NCI-H1048 (cell line): ENCODE data around the gene KERA.
"Not testable (repeated sequence)": the region's sequence is repeated elsewhere in the genome, so short reads cannot be mapped to it uniquely, and the experiment has no call there.

Experiments used
- DNase-seq: peaks from one replicate; lab custom pipeline; 2025; lab: John Stamatoyannopoulos, UW

Gene KERA, protein sequence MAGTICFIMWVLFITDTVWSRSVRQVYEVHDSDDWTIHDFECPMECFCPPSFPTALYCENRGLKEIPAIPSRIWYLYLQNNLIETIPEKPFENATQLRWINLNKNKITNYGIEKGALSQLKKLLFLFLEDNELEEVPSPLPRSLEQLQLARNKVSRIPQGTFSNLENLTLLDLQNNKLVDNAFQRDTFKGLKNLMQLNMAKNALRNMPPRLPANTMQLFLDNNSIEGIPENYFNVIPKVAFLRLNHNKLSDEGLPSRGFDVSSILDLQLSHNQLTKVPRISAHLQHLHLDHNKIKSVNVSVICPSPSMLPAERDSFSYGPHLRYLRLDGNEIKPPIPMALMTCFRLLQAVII

GRCh38 chr12:91057368-91058165, at the start of gene KERA:
TSS of gene KERA (minus strand) at chr12:91058024. CDS start at chr12:91056281, 1,743 bp downstream.
- no peak for DNase-seq

DNA sequence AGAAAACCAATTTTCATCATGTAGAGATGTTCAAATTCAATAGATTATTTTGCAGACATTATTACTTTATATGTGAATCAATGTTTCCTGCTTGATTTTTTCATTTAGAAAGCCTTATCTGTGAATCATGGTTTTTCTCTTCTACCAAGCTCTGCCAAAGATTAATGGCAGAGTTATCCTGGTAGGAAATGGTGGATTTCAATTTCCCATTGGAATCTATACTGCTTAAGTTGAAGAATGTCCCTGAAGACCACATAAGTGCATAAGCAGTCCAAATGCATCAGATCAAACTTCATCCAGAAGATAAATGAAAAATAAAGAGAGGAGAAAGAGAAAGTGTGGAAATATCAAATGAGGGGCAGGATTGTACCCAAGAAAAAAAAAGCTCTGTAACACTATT, 48.5 kb upstream of the KERA start:
- no peak for DNase-seq

DNA sequence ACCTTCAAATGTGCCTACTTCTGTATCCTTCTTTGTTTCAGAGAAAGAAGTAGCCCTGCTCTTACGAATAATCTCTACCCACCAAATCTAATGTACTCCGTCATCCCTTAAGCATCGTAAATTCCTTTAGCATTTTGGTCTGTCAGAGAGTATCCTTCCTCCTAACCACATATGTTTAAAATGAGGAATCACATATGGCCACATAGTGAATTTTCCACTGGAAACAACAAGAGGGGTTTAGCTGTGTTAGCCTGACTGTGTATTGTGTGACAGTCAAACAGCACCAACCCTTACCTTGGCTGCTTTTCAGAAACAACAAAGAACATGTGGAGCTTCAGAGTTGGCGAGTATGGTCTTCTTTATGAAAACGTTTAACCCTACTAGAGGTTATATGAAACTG, 48.0 kb upstream of the KERA start:
- no peak for DNase-seq

DNA sequence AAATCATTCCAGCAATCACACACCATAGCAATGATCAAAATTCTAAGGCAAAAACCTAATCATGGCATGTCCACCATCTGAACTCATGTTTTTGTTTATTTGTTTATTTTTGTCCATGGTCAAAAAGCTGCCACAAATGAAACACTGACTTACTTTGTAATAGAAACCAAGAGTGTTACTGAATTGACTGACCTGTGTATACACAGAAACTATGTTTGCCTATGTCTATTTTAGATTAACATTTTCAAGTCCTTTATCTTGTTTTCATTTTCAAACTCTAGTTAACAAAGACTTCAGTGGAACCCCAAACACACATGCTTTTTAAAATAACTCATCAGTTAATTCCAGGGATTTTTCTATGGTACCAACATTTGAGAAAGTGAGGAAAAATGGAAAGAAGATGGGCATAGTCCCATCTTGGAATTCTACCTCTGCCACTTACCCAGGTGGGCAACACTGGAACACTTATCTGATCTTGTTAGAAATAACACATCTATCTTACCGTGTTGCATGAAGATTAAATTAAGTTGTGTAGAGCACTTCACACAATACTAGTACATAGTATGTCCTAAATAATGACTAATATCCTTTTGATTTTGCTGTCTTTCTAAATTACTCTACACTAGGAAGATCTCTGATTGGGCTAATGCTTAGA, 47.1 kb upstream of the KERA start:
- no peak for DNase-seq

- no peak for DNase-seq
Measured at GRCh38 chr12:91103624-91104023, 45.8 kb upstream of the KERA start.

GRCh38 chr12:91103101-91103500, 45.3 kb upstream of the KERA start:
- DNase-seq = no peak

DNA sequence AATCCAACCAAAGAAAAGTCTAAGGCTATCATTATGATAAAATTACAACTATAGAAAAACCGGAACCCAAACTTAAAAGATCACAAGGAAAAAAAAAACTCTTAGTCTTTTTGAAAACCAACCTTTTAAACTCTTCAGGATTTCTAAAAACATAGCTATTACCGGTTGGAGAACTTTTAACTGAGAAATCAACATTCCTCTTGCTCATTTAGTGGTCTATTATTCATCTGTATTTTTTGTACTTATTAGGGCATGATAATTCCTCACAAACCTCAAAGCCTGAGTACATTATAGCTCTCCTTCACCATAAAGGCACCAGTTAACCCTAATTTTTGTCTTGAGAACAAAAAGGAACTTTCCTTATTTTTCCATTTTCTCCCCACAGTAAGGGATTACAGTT, 43.1 kb upstream of the KERA start:
- no peak for DNase-seq

GRCh38 chr12:91099836-91100235, 42.0 kb upstream of the KERA start:
- no peak for DNase-seq

GRCh38 chr12:91099341-91099740, 41.5 kb upstream of the KERA start:
- no peak for DNase-seq

- no peak for DNase-seq
Measured at GRCh38 chr12:91098941-91099340, 41.1 kb upstream of the KERA start.

- no peak for DNase-seq
Measured at GRCh38 chr12:91098461-91098860, 40.6 kb upstream of the KERA start.

DNA sequence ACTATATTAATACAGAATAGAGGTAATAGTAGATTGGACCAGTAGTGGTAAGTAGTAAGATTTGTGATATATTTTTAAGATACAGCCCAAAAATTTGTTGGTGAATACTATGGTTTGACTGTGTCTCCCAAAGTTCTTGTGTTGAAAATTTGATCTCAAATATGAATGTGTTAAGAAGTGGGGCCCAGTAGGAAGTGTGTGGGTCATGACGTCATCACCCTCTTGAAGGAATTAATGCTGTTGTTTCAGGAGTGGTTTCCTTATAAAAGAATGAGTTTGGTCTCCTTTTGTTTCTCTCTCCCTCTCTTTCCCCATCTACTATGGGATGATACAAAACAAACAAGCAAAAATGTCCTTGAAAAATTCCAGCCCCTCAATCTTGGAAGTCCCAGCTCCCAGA, 37.1 kb upstream of the KERA start:
- DNase-seq = no peak

DNA sequence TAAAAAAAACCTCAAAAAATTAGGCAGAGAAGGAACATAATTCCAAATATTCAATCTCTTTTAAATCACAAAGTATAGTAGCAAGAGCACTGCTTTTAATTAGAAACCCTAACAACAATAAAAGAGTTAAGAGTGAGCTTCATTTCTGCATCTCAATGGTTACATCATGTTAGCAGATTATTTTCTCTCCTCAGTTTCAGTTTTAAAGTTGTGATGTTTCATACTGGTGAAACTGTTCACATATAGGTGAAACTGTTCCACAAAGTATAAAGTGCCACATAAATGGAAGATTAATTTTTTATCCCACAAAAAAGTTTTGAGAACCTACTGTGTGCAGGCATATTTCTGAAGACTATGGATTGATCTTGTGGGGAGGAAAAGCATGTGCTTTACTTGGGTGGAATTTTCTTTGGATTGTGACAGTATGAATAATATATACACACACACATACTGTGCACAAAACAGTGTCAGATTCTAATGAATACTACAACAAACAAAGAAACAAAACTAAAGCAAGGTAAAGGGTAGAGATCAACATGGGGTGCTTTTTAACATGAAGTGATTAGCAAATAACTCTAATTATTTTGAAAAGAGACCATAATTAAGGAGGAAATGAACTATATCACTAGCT, 36.3 kb upstream of the KERA start:
- DNase-seq = no peak

DNA sequence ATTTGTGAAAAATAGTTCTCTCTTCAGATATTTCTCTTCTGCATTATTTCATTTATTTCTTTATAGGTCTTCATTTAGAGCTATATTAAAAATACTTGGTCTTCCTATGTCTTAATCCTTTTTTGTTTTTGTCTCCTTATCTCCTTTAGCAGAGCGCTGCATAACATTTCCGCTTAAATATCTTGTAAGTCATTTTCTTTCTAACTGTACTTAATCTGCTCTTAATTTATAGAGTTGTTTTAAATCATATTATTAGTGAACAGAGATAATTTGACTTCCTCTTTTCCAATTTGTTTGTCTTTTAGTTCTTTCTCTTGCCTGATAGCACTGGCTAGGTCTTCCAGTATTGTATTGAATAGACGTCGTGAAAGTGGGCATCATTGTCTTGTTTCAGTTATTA, 35.5 kb upstream of the KERA start:
- no peak for DNase-seq

DNA sequence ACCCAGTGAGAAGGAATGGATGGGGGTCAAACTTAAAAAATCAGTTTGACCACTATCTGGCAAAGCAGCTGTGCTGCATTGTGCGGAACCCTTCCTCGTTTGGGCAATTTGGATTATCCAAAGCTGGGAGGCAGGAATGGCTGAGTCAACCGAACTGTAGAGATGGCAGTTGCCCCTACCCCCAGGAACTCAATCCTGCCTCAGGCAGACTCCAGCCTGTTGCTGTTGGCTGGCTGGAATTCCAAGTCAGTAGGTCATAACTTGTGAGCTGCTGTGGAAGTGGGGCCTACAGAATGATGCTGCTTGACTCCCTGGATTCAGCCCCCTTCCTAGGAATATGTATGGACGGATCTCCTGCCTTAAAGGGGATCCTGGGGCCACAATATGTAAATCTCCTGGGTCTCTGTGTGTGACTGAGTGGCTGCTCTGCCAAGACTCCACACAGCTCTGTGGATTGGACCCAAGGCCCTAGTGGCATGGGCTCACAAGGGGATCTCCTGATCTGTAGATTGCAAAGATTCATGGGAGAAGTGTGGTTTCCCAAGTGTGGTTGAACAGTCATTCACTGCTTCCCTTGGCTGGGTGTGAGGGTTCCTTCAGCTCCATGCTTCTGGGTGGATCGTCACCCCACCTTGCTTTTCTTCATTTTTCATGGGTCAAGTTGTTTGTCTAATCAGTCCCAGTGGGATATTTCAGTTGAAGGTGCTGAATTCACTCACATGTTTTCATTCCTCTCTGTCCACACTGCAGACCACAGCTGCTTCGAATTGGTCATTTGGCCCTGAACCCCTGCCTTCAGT, 34.3 kb upstream of the KERA start:
- DNase-seq = no peak

GRCh38 chr12:91089953-91090352, 32.1 kb upstream of the KERA start:
- DNase-seq = not testable (repeated sequence)

DNA sequence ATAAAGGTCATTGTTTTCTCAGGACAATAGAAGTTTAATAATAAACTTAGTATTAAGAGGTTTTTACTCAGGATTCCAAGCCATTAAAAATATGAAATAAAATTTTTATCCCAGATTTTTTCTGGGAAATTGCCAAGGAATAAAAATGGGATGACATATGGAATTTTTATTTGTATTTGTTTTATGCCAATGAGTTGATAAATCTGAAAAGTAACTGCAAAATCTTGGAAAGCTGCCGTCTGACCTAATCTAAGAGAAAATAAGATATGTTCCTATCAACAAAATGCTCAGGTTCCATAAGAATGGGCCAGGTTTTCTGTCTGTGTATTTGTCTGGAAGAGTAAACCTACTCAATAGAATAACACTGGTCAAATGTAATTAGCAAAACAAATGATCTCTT, 22.2 kb upstream of the KERA start:
- DNase-seq = no peak

DNA sequence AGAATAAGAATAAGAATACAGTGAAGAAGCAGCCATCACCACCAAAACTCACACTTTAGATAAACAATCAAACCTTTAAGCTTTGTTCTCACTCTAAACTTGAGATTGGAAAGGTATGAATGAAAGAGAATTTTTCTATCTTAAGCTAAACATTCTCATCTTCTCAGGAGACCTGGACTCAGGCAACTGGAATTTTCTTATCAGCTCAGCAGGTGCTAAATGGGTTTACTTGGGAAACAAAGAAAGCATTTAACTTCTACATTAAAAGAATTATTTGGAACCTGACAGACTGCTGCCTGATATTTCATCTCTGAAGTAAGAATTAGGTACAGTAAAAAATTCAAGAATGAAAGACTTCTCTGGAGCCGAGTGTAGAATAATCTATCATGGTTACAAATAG, 20.7 kb upstream of the KERA start:
- no peak for DNase-seq

DNA sequence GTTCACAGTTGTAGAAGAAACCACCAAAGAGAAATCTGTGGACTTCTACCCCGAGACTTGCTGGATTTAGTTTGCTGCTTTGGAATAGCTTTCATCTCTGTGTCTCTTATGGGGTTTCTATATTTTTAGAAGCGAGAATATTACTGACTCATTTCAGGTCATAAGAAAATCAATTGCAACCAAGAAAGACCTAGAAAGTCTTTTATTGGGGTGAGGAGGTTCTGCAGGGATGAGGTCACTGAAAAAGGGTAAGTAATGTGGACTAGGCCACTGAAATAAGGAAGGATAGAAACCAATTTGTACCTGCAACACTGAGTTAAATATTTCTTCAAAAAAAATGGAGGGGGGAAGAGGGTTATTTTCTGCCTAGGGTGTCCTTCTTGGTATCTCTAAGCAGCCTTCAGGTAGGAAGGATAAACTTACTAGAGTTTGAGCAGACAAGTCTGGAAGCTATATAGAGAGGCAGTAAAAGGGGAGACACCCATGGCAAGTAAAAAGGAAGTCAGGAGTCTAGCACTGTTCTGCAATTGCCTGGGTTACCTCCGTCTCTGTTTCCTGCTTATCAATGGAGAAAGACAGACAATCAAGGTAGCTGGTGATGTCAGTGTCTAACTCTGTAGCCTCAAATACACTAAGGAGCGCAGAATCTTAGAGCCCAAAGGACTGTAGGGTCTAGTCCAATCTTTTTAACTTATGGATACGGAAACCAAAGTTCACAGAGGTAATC, 19.6 kb upstream of the KERA start:
- no peak for DNase-seq

- no peak for DNase-seq
Measured at GRCh38 chr12:91074851-91075250, 17.0 kb upstream of the KERA start.

DNA sequence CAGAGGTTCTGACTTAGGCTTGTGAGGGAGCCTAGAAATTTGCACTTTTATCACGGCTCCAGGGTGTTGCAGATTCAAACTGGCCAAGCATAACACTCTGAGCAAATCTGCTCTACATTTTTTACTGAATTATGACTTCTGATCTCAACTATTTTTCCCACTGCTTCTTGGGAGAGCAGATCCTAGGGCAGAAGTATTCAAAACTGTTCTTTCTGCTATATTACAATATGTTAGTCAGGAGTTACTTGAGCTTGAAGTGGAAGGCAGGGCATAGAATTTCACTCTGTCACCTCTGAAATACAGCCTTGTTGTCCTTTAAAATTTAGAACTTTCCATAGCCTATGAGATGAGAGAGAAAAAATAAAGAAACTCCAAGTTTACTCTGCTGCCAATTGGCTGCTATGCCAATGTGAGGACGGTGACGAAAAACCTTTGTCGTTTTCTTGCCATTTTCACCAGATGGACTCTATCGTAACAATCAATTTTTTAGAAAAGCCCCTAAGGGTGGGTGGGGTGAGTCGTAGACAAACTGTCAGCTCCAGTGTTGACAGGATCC, 16.4 kb upstream of the KERA start:
- DNase-seq = no peak
